Suprapubic skin (tissue), 4 donors: ENCODE data around the gene MMP28.

Source experiments
- POLR2A ChIP-seq, 2 donors: fragments of 450-650 bp; IDR thresholded peaks; one replicate each; pipeline ENCODE4 v1.6.1; 2017; ENCODE audit warnings: antibody characterized with exemption in 2 of 2, mild to moderate bottlenecking in 2 of 2, moderate library complexity in 2 of 2
- POLR2AphosphoS5 ChIP-seq, 3 donors: sonication (generic); formaldehyde crosslinking; IDR thresholded peaks; one replicate each; pipeline ENCODE4 v1.6.1; 2017; ENCODE audit warnings: antibody characterized with exemption in 3 of 3
- TF ChIP-seq, protein P1 (sequence below), 2 donors: fragments of 200-600 bp in 1 of 2; fragments of 450-650 bp in 1 of 2; sonication (generic) in 1 of 2; IDR thresholded peaks; one replicate each; pipeline ENCODE4 v1.5.1; 2016 to 2019; ENCODE audit warnings: antibody characterized with exemption in 2 of 2, mild to moderate bottlenecking in 1 of 2, moderate library complexity in 1 of 2

DNA sequence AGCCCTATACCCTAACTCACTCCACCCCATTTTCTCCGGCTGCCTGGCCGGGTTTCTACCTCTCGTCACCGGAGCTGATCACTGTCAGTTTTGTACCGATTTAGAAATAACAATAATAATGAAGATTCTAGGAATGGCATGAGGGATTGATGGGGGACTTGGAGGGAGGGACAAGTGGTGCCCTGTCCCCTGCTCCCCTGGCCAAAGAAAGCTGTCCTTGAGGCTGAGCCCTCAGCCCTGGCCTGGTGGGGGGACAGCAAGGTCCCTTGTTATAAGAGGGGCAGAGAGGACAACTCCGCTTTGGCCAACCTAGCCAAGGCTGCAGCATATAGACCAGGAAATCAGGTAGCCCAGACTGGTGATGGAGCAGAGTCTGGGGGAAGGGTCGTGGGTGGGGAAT lies 52.9 kb downstream of the MMP28 start:
- TF ChIP-seq, protein P1, sequence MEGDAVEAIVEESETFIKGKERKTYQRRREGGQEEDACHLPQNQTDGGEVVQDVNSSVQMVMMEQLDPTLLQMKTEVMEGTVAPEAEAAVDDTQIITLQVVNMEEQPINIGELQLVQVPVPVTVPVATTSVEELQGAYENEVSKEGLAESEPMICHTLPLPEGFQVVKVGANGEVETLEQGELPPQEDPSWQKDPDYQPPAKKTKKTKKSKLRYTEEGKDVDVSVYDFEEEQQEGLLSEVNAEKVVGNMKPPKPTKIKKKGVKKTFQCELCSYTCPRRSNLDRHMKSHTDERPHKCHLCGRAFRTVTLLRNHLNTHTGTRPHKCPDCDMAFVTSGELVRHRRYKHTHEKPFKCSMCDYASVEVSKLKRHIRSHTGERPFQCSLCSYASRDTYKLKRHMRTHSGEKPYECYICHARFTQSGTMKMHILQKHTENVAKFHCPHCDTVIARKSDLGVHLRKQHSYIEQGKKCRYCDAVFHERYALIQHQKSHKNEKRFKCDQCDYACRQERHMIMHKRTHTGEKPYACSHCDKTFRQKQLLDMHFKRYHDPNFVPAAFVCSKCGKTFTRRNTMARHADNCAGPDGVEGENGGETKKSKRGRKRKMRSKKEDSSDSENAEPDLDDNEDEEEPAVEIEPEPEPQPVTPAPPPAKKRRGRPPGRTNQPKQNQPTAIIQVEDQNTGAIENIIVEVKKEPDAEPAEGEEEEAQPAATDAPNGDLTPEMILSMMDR (IDR thresholded peaks at IDR 0.05), result no peak
- no peak for TF ChIP-seq POLR2AphosphoS5 (IDR thresholded peaks at IDR 0.05)
- no peak for TF ChIP-seq POLR2A (IDR thresholded peaks at IDR 0.05)
